HG03575 (cell line): ENCODE data around the gene LEUTX.

Experiments
- ATAC-seq: cut with Tn5 transposase; IDR thresholded peaks from one replicate; pipeline ENCODE4 v1.9.1; 2021; ENCODE audit not compliant: unreplicated experiment, insufficient number of reproducible peaks, low FRiP score; ENCODE audit errors: extremely low read depth

The LEUTX gene

DNA sequence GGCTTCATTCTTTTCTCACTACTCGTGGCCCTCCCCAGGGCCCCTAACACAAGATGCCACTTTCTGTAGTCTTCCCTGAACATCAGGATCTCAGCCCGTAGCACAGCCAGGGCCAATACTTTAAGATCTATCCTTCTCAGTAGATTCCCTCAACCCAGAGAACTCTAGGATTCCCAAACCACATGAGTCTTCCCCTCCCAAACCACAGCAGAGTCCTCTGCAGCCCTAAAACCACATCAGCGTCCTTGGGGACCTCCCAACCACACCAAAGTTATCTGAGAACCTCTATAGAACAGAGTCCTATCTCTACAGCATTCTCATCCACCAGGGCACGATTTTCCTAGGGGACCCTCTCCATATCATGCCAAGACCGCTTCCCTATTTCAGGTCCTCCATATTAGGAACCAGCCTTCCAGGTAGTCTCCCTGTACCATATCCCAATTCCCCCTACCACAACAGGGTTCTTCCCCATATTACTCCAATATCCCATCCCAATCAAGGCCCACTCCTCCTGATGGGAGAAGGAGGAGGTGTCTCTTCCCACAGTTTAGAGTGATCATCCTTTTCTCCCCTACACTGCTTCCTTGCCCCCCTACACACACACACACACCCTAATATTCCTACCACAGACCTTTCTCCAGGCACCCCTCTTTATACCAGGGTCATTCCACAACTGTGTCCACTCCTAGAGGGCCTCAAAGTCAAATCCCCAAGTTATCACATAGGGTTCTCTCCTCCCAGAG lies 53.9 kb downstream of the LEUTX start:
- ATAC-seq, result no peak

- ATAC-seq, result no peak
These were observed 54.5 kb downstream of the LEUTX start for GRCh38 chr19:39833160-39833463.

- ATAC-seq, result peak; percentile 62
These were observed 55.0 kb downstream of the LEUTX start, which contains the start of gene DYRK1B for GRCh38 chr19:39833464-39834286. Gene DYRK1B (minus strand): TSS chr19:39834162. CDS start chr19:39831867, 2,295 bp downstream.

GRCh38 chr19:39834287-39834841 lies 55.7 kb downstream of the LEUTX start:
- ATAC-seq, result no peak
